ENCODE data around the gene MOB3B. TPM values are rescaled to one million over a fixed set of nuclear protein-coding genes. Genes with fewer than 3 reads are reported as not detected.

MOB3B gene
- total RNA-seq, 2 donors from 2014 or later = 0.11 to 0.59 TPM

GRCh38 chr9:27333241-27334052 is 196.2 kb downstream of the MOB3B start:
- no peak for DNase-seq (ENCODE audit: low spot score)
- no peak overlapping the region for H3K4me3 Mint-ChIP-seq
- H3K27ac Mint-ChIP-seq = no peak overlapping the region
- no peaks in the 10 kb centered on the region for H3K9me3 Mint-ChIP-seq
- H3K36me3 Mint-ChIP-seq = no peaks in the 10 kb centered on the region
- ATAC-seq = no peak
- peaks cover 0 to 8% of the 10 kb centered on the region in 2 donors for H3K27me3 Mint-ChIP-seq
- peaks cover 0 to 2% of the 10 kb centered on the region in 2 donors for H3K4me1 Mint-ChIP-seq (ENCODE audit: low read depth in 2 of 2)

GRCh38 chr9:27331393-27331792 is 198.2 kb downstream of the MOB3B start:
- DNase-seq (ENCODE audit: low spot score) = no peak
- no peak overlapping the region for H3K27ac Mint-ChIP-seq
- no peak for ATAC-seq
- H3K27me3 Mint-ChIP-seq = peaks cover 0 to 8% of the 10 kb centered on the region in 2 donors
- H3K36me3 Mint-ChIP-seq = no peaks in the 10 kb centered on the region
- H3K4me3 Mint-ChIP-seq = no peak overlapping the region
- no peaks in the 10 kb centered on the region for H3K9me3 Mint-ChIP-seq
- peaks cover 0 to 2% of the 10 kb centered on the region in 2 donors for H3K4me1 Mint-ChIP-seq (ENCODE audit: low read depth in 2 of 2)

GRCh38 chr9:27329291-27329690 is 200.3 kb downstream of the MOB3B start:
- H3K36me3 Mint-ChIP-seq = no peaks in the 10 kb centered on the region
- no peak overlapping the region for H3K4me3 Mint-ChIP-seq
- ATAC-seq (no peak), DNase-seq (ENCODE audit: low spot score) (no peak)
- H3K27me3 Mint-ChIP-seq = peaks cover 0 to 8% of the 10 kb centered on the region in 2 donors
- H3K4me1 Mint-ChIP-seq (ENCODE audit: low read depth in 2 of 2) = peaks cover 0 to 2% of the 10 kb centered on the region in 2 donors
- H3K9me3 Mint-ChIP-seq = no peaks in the 10 kb centered on the region
- no peak overlapping the region for H3K27ac Mint-ChIP-seq

GRCh38 chr9:27328483-27328882 is 201.1 kb downstream of the MOB3B start:
- Mint-ChIP-seq H3K9me3 (no peaks in the 10 kb centered on the region), H3K4me3 (no peak overlapping the region), H3K4me1 (ENCODE audit: low read depth in 2 of 2) (no peaks in the 10 kb centered on the region), H3K27me3 (peaks cover 0 to 5% of the 10 kb centered on the region in 2 donors), H3K27ac (no peak overlapping the region), H3K36me3 (no peaks in the 10 kb centered on the region)
- ATAC-seq (no peak), DNase-seq (ENCODE audit: low spot score) (no peak)

- ATAC-seq (no peak), DNase-seq (ENCODE audit: low spot score) (no peak)
- H3K27ac Mint-ChIP-seq = no peak overlapping the region
- no peaks in the 10 kb centered on the region for H3K36me3 Mint-ChIP-seq
- H3K4me3 Mint-ChIP-seq = no peak overlapping the region
- H3K4me1 Mint-ChIP-seq (ENCODE audit: low read depth in 2 of 2) = no peaks in the 10 kb centered on the region
- peaks cover 3% of the 10 kb centered on the region for H3K9me3 Mint-ChIP-seq
- no peaks in the 10 kb centered on the region for H3K27me3 Mint-ChIP-seq
Measured at GRCh38 chr9:27311184-27311583, 218.4 kb downstream of the MOB3B start.

GRCh38 chr9:27310582-27310981 is 219.0 kb downstream of the MOB3B start:
- H3K27ac Mint-ChIP-seq = no peak overlapping the region
- H3K9me3 Mint-ChIP-seq = peaks cover 3% of the 10 kb centered on the region
- H3K36me3 Mint-ChIP-seq = no peaks in the 10 kb centered on the region
- peaks cover 0 to under 1% of the 10 kb centered on the region in 2 donors for H3K27me3 Mint-ChIP-seq
- DNase-seq (ENCODE audit: low spot score) (no peak), ATAC-seq (no peak)
- no peak overlapping the region for H3K4me3 Mint-ChIP-seq
- H3K4me1 Mint-ChIP-seq (ENCODE audit: low read depth in 2 of 2) = no peaks in the 10 kb centered on the region

GRCh38 chr9:27308691-27309390 is 220.8 kb downstream of the MOB3B start:
- Mint-ChIP-seq H3K4me3 (no peak overlapping the region), H3K4me1 (ENCODE audit: low read depth in 2 of 2) (no peaks in the 10 kb centered on the region), H3K9me3 (peaks cover 3% of the 10 kb centered on the region), H3K27me3 (peaks cover 3 to 6% of the 10 kb centered on the region in 2 donors), H3K36me3 (no peaks in the 10 kb centered on the region), H3K27ac (no peak overlapping the region)
- DNase-seq (ENCODE audit: low spot score) = no peak
- ATAC-seq = no peak

GRCh38 chr9:27304521-27304920 is 225.1 kb downstream of the MOB3B start:
- Mint-ChIP-seq H3K9me3 (peaks cover 7% of the 10 kb centered on the region), H3K27ac (no peak overlapping the region), H3K4me1 (ENCODE audit: low read depth in 2 of 2) (no peaks in the 10 kb centered on the region), H3K27me3 (peaks cover 3 to 6% of the 10 kb centered on the region in 2 donors), H3K4me3 (no peak overlapping the region), H3K36me3 (no peaks in the 10 kb centered on the region)
- no peak for ATAC-seq
- DNase-seq (ENCODE audit: low spot score) = no peak

- no peak overlapping the region for H3K27ac Mint-ChIP-seq
- DNase-seq (ENCODE audit: low spot score) (no peak), ATAC-seq (no peak)
- peaks cover 3 to 6% of the 10 kb centered on the region in 2 donors for H3K27me3 Mint-ChIP-seq
- peaks cover 7% of the 10 kb centered on the region for H3K9me3 Mint-ChIP-seq
- H3K4me3 Mint-ChIP-seq = no peak overlapping the region
- H3K36me3 Mint-ChIP-seq = no peaks in the 10 kb centered on the region
- H3K4me1 Mint-ChIP-seq (ENCODE audit: low read depth in 2 of 2) = no peaks in the 10 kb centered on the region
Measured at GRCh38 chr9:27303219-27303618, 226.4 kb downstream of the MOB3B start.

- DNase-seq (ENCODE audit: low spot score) (no peak), ATAC-seq (no peak)
- Mint-ChIP-seq H3K36me3 (no peaks in the 10 kb centered on the region), H3K27me3 (no peaks in the 10 kb centered on the region), H3K27ac (no peak within 1 kb of the TSS), H3K4me3 (no peak within 1 kb of the TSS), H3K4me1 (ENCODE audit: low read depth in 2 of 2) (no peaks in the 10 kb centered on the region), H3K9me3 (peaks cover 4% of the 10 kb centered on the region)
Measured at GRCh38 chr9:27297050-27297449, 232.6 kb downstream of the MOB3B start, which contains the start of gene EQTN. Gene EQTN, minus strand, starts transcription at chr9:27297150. Its CDS starts 95 bp downstream, at chr9:27297055.

- Mint-ChIP-seq H3K27me3 (no peaks in the 10 kb centered on the region), H3K4me3 (no peak overlapping the region), H3K27ac (no peak overlapping the region), H3K9me3 (no peaks in the 10 kb centered on the region), H3K36me3 (no peaks in the 10 kb centered on the region), H3K4me1 (ENCODE audit: low read depth in 2 of 2) (no peaks in the 10 kb centered on the region)
- no peak for DNase-seq (ENCODE audit: low spot score)
- ATAC-seq = no peak
Measured at GRCh38 chr9:27293996-27294395, 235.6 kb downstream of the MOB3B start.

GRCh38 chr9:27292659-27293405 is 236.8 kb downstream of the MOB3B start:
- ATAC-seq = no peak
- H3K4me3 Mint-ChIP-seq = no peak overlapping the region
- DNase-seq (ENCODE audit: low spot score) = no peak
- no peaks in the 10 kb centered on the region for H3K4me1 Mint-ChIP-seq (ENCODE audit: low read depth in 2 of 2)
- no peak overlapping the region for H3K27ac Mint-ChIP-seq
- H3K9me3 Mint-ChIP-seq = no peaks in the 10 kb centered on the region
- H3K36me3 Mint-ChIP-seq = no peaks in the 10 kb centered on the region
- no peaks in the 10 kb centered on the region for H3K27me3 Mint-ChIP-seq

- Mint-ChIP-seq H3K36me3 (no peaks in the 10 kb centered on the region), H3K4me1 (ENCODE audit: low read depth in 2 of 2) (no peaks in the 10 kb centered on the region), H3K27me3 (no peaks in the 10 kb centered on the region), H3K27ac (no peak overlapping the region), H3K4me3 (no peak overlapping the region), H3K9me3 (no peaks in the 10 kb centered on the region)
- no peak for ATAC-seq
- no peak for DNase-seq (ENCODE audit: low spot score)
Measured at GRCh38 chr9:27291292-27291691, 238.3 kb downstream of the MOB3B start.

GRCh38 chr9:27282269-27282668 is 247.3 kb downstream of the MOB3B start:
- Mint-ChIP-seq H3K4me1 (ENCODE audit: low read depth in 2 of 2) (no peaks in the 10 kb centered on the region), H3K27me3 (no peaks in the 10 kb centered on the region), H3K36me3 (no peaks in the 10 kb centered on the region), H3K27ac (no peak overlapping the region), H3K9me3 (no peaks in the 10 kb centered on the region), H3K4me3 (no peak overlapping the region)
- ATAC-seq (no peak), DNase-seq (ENCODE audit: low spot score) (no peak)

Measured in natural killer cell treated with Interleukin-12 subunit alpha and Interleukin-12 subunit beta and Interleukin-15 and Interleukin-18, amount 100 ng/mL, for 72 hours (primary cell).